ENCODE results near the gene EIF4A3. TPM values are rescaled to one million over a fixed set of nuclear protein-coding genes. Genes with fewer than 3 reads are reported as not detected.

Gene EIF4A3
- total and polyA plus RNA-seq, 9 of the 15 experiments (the other 6 are each of a cell fraction or from before 2014, with no cell fraction given), result 62.7 to 171 (median 127) TPM

DNA sequence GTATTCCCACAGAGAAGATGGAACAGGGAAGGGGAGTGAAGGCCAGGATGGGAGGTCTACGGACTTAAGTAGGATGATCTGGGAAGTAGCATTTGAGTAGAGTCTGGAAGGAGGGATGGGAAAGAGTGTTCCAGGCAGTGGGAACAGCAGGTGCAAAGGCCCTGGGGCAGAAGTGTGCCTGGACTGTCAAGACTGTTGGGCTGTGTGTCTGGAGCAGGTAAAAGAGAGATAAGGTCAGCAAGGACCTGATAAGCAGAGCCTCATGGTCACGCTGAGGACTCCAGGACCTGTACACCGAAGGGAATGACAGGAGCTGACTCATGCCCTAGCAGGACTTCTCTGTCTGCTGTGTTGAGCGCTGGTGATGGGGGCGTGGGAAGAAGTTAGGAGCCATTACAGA lies 22.2 kb upstream of the EIF4A3 start (continued):
- no peak for TF ChIP-seq MEF2A (IDR thresholded peaks at IDR 0.05; ENCODE audit: control insufficient read depth, low read depth, low read length)
- no peak for TF ChIP-seq ZFP1 (CRISPR knock-in tag; IDR thresholded peaks at IDR 0.05)
- no peak for TF ChIP-seq FOXJ3 (CRISPR knock-in tag; IDR thresholded peaks at IDR 0.05)
- peak in 1 of 2 experiments; percentile 40; a peak in 1 of 4 replicates for TF ChIP-seq TRIM24 (IDR thresholded peaks at IDR 0.05)
- TF ChIP-seq, protein P1, sequence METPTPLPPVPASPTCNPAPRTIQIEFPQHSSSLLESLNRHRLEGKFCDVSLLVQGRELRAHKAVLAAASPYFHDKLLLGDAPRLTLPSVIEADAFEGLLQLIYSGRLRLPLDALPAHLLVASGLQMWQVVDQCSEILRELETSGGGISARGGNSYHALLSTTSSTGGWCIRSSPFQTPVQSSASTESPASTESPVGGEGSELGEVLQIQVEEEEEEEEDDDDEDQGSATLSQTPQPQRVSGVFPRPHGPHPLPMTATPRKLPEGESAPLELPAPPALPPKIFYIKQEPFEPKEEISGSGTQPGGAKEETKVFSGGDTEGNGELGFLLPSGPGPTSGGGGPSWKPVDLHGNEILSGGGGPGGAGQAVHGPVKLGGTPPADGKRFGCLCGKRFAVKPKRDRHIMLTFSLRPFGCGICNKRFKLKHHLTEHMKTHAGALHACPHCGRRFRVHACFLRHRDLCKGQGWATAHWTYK (CRISPR knock-in tag; IDR thresholded peaks at IDR 0.05), result no peak
- TF ChIP-seq NR3C1 (CRISPR knock-in tag; IDR thresholded peaks at IDR 0.05), result no peak
- TF ChIP-seq KDM5B (IDR thresholded peaks at IDR 0.05; ENCODE audit: insufficient replicate concordance, low read depth, low read length), result no peak
- no peak for TF ChIP-seq ZNF785 (CRISPR knock-in tag; IDR thresholded peaks at IDR 0.05)
- TF ChIP-seq, protein P2, sequence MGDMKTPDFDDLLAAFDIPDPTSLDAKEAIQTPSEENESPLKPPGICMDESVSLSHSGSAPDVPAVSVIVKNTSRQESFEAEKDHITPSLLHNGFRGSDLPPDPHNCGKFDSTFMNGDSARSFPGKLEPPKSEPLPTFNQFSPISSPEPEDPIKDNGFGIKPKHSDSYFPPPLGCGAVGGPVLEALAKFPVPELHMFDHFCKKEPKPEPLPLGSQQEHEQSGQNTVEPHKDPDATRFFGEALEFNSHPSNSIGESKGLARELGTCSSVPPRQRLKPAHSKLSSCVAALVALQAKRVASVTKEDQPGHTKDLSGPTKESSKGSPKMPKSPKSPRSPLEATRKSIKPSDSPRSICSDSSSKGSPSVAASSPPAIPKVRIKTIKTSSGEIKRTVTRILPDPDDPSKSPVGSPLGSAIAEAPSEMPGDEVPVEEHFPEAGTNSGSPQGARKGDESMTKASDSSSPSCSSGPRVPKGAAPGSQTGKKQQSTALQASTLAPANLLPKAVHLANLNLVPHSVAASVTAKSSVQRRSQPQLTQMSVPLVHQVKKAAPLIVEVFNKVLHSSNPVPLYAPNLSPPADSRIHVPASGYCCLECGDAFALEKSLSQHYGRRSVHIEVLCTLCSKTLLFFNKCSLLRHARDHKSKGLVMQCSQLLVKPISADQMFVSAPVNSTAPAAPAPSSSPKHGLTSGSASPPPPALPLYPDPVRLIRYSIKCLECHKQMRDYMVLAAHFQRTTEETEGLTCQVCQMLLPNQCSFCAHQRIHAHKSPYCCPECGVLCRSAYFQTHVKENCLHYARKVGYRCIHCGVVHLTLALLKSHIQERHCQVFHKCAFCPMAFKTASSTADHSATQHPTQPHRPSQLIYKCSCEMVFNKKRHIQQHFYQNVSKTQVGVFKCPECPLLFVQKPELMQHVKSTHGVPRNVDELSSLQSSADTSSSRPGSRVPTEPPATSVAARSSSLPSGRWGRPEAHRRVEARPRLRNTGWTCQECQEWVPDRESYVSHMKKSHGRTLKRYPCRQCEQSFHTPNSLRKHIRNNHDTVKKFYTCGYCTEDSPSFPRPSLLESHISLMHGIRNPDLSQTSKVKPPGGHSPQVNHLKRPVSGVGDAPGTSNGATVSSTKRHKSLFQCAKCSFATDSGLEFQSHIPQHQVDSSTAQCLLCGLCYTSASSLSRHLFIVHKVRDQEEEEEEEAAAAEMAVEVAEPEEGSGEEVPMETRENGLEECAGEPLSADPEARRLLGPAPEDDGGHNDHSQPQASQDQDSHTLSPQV (IDR thresholded peaks at IDR 0.05), result no peak
- TF ChIP-seq HLTF (IDR thresholded peaks at IDR 0.05), result no peak
- TF ChIP-seq, protein P3, sequence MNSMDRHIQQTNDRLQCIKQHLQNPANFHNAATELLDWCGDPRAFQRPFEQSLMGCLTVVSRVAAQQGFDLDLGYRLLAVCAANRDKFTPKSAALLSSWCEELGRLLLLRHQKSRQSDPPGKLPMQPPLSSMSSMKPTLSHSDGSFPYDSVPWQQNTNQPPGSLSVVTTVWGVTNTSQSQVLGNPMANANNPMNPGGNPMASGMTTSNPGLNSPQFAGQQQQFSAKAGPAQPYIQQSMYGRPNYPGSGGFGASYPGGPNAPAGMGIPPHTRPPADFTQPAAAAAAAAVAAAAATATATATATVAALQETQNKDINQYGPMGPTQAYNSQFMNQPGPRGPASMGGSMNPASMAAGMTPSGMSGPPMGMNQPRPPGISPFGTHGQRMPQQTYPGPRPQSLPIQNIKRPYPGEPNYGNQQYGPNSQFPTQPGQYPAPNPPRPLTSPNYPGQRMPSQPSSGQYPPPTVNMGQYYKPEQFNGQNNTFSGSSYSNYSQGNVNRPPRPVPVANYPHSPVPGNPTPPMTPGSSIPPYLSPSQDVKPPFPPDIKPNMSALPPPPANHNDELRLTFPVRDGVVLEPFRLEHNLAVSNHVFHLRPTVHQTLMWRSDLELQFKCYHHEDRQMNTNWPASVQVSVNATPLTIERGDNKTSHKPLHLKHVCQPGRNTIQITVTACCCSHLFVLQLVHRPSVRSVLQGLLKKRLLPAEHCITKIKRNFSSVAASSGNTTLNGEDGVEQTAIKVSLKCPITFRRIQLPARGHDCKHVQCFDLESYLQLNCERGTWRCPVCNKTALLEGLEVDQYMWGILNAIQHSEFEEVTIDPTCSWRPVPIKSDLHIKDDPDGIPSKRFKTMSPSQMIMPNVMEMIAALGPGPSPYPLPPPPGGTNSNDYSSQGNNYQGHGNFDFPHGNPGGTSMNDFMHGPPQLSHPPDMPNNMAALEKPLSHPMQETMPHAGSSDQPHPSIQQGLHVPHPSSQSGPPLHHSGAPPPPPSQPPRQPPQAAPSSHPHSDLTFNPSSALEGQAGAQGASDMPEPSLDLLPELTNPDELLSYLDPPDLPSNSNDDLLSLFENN (IDR thresholded peaks at IDR 0.05; ENCODE audit: low read depth in 2 of 2, low read length in 2 of 2), result no peak
